ENCODE measurements around the gene NSF.

NSF gene

DNA sequence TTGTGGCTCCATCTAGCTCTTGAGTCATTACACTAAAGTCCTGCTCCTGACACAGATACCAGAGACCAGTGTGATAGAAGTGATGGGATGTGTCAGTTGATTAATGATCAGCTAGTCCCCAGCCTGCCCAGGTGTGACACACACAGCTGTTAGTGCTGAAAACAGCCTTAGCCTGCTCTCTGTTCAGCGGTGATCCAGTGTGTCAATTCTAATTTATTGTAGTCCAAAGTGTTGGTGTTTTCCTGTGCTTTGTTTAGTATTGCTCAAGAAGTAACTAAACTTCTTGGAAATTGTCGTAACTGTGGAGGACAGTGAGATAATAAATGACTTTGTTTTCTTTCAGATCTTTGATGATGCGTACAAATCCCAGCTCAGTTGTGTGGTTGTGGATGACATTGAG lies 135.7 kb downstream of the NSF start:
- H3K9me3 ChIP-seq (ENCODE audit: control insufficient read depth in 1 of 2, low read length in 2 of 2): no peaks in the 10 kb centered on the region
- no peak overlapping the region for H3K4me3 ChIP-seq (ENCODE audit: low read depth in 1 of 2, low read length in 2 of 2)
- H3K27me3 ChIP-seq (ENCODE audit: low read depth, low read length): no peaks in the 10 kb centered on the region
- no peak overlapping the region for H3K27ac ChIP-seq (ENCODE audit: low read length)
- no peaks in the 10 kb centered on the region for H3K4me1 ChIP-seq (ENCODE audit: control insufficient read depth in 1 of 2, insufficient read depth in 2 of 2, low read length in 2 of 2)
- H3K36me3 ChIP-seq (ENCODE audit: control insufficient read depth in 1 of 2, insufficient read depth in 2 of 2, low read length in 2 of 2): peaks cover 20 to 33% of the 10 kb centered on the region in 2 donors

GRCh38 chr17:46727572-46728348 lies 137.3 kb downstream of the NSF start:
- H3K4me3 ChIP-seq (ENCODE audit: low read depth in 1 of 2, low read length in 2 of 2): no peak overlapping the region
- H3K9me3 ChIP-seq (ENCODE audit: control insufficient read depth in 1 of 2, low read length in 2 of 2): no peaks in the 10 kb centered on the region
- peaks cover 15 to 32% of the 10 kb centered on the region in 2 donors for H3K36me3 ChIP-seq (ENCODE audit: control insufficient read depth in 1 of 2, insufficient read depth in 2 of 2, low read length in 2 of 2)

DNA sequence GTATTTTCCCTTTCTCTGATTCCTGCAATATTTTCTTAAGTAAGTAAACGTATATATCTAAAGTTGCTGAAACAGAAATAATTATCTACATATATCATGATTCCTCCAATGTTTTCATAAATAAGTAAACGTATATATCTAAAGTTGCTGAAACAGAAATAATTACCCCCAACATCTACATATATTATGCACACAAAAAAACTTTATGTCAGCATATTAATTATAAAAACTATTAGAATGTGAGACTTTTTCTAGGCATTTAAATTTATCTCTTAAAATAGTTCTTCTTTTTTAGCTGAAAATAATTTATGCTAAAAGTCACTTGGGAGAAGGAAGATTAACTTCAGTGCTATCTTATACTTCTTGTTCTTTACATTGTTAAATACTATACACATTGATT lies 139.6 kb downstream of the NSF start:
- Histone ChIP-seq H3K4me1 (ENCODE audit: control insufficient read depth in 1 of 2, insufficient read depth in 2 of 2, low read length in 2 of 2) (no peaks in the 10 kb centered on the region), H3K9me3 (ENCODE audit: control insufficient read depth in 1 of 2, low read length in 2 of 2) (no peaks in the 10 kb centered on the region), H3K27ac (ENCODE audit: low read length) (no peak overlapping the region), H3K4me3 (ENCODE audit: low read depth in 1 of 2, low read length in 2 of 2) (no peak overlapping the region), H3K27me3 (ENCODE audit: low read depth, low read length) (no peaks in the 10 kb centered on the region), H3K36me3 (ENCODE audit: control insufficient read depth in 1 of 2, insufficient read depth in 2 of 2, low read length in 2 of 2) (peaks cover 25 to 44% of the 10 kb centered on the region in 2 donors)

More at GRCh38 chr17:46727572-46728348, 137.3 kb downstream of the NSF start:
- Histone ChIP-seq H3K27ac (ENCODE audit: low read length) (no peak overlapping the region), H3K27me3 (ENCODE audit: low read depth, low read length) (no peaks in the 10 kb centered on the region), H3K4me1 (ENCODE audit: control insufficient read depth in 1 of 2, insufficient read depth in 2 of 2, low read length in 2 of 2) (no peaks in the 10 kb centered on the region)

DNA sequence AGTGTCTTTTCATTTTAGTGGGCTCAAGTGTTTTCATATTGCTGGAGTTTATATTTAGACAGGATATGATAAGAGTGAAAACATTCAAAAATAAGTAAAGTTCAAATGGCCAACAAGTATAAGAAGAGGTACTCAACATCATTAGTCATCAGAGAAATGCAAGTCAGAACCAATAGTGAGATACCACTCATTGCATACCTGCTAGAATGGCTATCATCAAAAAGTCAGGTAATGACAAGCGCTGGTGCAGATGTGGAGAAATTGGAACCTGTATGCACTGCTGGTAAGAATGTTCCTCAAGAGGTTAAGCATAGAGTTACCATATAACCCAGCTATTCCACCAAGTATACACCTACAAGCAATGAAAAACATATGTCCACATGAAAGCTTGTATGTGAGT lies 140.2 kb downstream of the NSF start:
- Histone ChIP-seq H3K27me3 (ENCODE audit: low read depth, low read length) (no peaks in the 10 kb centered on the region), H3K9me3 (ENCODE audit: control insufficient read depth in 1 of 2, low read length in 2 of 2) (no peaks in the 10 kb centered on the region), H3K36me3 (ENCODE audit: control insufficient read depth in 1 of 2, insufficient read depth in 2 of 2, low read length in 2 of 2) (peaks cover 25 to 44% of the 10 kb centered on the region in 2 donors), H3K4me1 (ENCODE audit: control insufficient read depth in 1 of 2, insufficient read depth in 2 of 2, low read length in 2 of 2) (no peaks in the 10 kb centered on the region), H3K4me3 (ENCODE audit: low read depth in 1 of 2, low read length in 2 of 2) (no peak overlapping the region), H3K27ac (ENCODE audit: low read length) (no peak overlapping the region)

- H3K36me3 ChIP-seq (ENCODE audit: control insufficient read depth in 1 of 2, insufficient read depth in 2 of 2, low read length in 2 of 2): peaks cover 25 to 44% of the 10 kb centered on the region in 2 donors
Observed at GRCh38 chr17:46732160-46732559, 141.7 kb downstream of the NSF start.

DNA sequence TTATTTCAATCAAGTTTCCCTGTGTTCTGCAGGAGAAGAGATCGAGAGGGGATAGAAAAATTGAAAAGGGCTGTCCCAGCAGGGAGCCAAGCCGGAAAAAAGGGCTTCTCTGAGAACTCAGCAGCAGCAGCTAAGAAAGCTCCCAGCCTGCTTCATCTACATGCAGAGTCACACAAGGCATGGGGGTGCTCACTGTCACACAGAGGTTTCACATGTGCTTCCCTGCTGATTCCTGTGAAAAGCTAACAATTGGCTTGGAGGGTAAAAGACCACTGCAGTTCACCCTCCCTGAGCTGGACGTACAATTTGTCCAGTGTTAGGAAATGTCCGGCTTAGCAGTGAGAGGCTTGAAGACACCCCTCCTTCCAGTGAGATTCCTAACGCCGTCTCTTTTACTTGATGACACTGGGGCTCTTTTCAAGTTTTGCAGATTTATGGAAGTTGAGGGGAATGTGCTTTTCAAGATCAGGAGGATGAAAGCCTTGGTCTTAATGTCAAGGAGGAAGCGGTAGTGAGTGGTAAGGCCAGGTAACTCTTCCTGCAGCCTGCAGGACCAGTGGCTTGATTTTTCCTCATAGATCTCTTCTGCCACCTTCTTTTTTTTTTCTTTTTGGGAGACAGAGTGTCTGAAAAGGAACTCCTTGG lies 142.4 kb downstream of the NSF start:
- no peak overlapping the region for H3K27ac ChIP-seq (ENCODE audit: low read length)
- H3K4me3 ChIP-seq (ENCODE audit: low read depth in 1 of 2, low read length in 2 of 2): no peak overlapping the region
- peaks cover 25 to 36% of the 10 kb centered on the region in 2 donors for H3K36me3 ChIP-seq (ENCODE audit: control insufficient read depth in 1 of 2, insufficient read depth in 2 of 2, low read length in 2 of 2)
- no peaks in the 10 kb centered on the region for H3K4me1 ChIP-seq (ENCODE audit: control insufficient read depth in 1 of 2, insufficient read depth in 2 of 2, low read length in 2 of 2)
- H3K27me3 ChIP-seq (ENCODE audit: low read depth, low read length): no peaks in the 10 kb centered on the region
- no peaks in the 10 kb centered on the region for H3K9me3 ChIP-seq (ENCODE audit: control insufficient read depth in 1 of 2, low read length in 2 of 2)

More at GRCh38 chr17:46732160-46732559, 141.7 kb downstream of the NSF start:
- Histone ChIP-seq H3K4me1 (ENCODE audit: control insufficient read depth in 1 of 2, insufficient read depth in 2 of 2, low read length in 2 of 2) (no peaks in the 10 kb centered on the region), H3K27ac (ENCODE audit: low read length) (no peak overlapping the region), H3K9me3 (ENCODE audit: control insufficient read depth in 1 of 2, low read length in 2 of 2) (no peaks in the 10 kb centered on the region), H3K27me3 (ENCODE audit: low read depth, low read length) (no peaks in the 10 kb centered on the region), H3K4me3 (ENCODE audit: low read depth in 1 of 2, low read length in 2 of 2) (no peak overlapping the region)

DNA sequence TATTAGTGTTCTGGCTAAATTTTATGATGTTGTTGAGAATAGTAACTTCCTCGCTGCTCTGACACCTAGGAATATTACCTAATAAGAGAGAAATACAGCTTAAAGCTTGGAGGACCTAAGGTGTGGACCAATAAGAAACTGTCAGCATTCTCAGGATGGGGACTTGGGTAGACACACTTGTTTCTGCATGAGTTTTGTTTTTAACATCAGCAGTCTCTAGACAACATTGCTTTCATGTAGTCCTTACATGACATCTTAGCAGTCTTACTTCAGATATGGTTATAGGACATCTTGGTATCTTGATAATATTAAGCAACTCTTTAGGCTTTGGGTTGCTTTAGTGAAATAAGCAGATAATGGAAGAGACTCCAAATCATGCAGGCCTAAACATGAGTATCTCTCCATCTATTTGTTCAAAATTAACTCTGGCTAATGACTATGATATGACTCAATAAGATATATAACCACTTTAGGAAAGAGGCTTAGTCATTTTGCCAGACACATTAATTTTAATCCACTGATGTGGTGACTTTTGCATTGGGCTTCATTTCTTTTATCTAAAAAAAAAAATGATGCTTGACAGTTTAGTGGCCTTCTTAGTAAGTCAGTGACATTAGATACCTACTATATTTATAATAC lies 143.5 kb downstream of the NSF start:
- Histone ChIP-seq H3K27me3 (ENCODE audit: low read depth, low read length) (no peaks in the 10 kb centered on the region), H3K27ac (ENCODE audit: low read length) (no peak overlapping the region), H3K4me1 (ENCODE audit: control insufficient read depth in 1 of 2, insufficient read depth in 2 of 2, low read length in 2 of 2) (no peaks in the 10 kb centered on the region)

DNA sequence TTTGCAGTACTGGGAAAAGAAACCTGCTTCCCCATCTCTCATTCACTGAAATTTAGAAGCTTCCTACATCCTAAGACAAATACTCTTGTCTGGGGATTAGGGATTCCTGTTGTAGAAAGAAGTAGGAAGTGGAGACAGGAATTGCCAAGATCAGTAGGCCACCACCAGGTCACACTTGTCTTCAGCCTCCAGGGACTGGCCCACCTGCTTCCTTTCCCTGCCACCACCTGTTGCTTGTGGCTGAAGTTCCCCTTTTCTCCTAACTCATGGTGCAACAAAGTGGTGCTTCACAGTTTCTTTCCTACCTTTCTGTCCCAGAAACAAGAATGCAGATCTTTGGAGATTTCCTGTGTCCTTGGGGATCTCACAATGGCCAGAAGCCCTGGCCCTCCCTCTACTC lies 145.6 kb downstream of the NSF start:
- H3K27me3 ChIP-seq (ENCODE audit: low read depth, low read length): no peaks in the 10 kb centered on the region
- no peak overlapping the region for H3K4me3 ChIP-seq (ENCODE audit: low read depth in 1 of 2, low read length in 2 of 2)
- H3K4me1 ChIP-seq (ENCODE audit: control insufficient read depth in 1 of 2, insufficient read depth in 2 of 2, low read length in 2 of 2): no peaks in the 10 kb centered on the region
- no peaks in the 10 kb centered on the region for H3K9me3 ChIP-seq (ENCODE audit: control insufficient read depth in 1 of 2, low read length in 2 of 2)
- no peak overlapping the region for H3K27ac ChIP-seq (ENCODE audit: low read length)
- H3K36me3 ChIP-seq (ENCODE audit: control insufficient read depth in 1 of 2, insufficient read depth in 2 of 2, low read length in 2 of 2): peaks cover 10 to 17% of the 10 kb centered on the region in 2 donors

More for the DNA sequence above, 143.5 kb downstream of the NSF start:
- Histone ChIP-seq H3K36me3 (ENCODE audit: control insufficient read depth in 1 of 2, insufficient read depth in 2 of 2, low read length in 2 of 2) (peaks cover 23 to 30% of the 10 kb centered on the region in 2 donors), H3K4me3 (ENCODE audit: low read depth in 1 of 2, low read length in 2 of 2) (no peak overlapping the region), H3K9me3 (ENCODE audit: control insufficient read depth in 1 of 2, low read length in 2 of 2) (no peaks in the 10 kb centered on the region)

DNA sequence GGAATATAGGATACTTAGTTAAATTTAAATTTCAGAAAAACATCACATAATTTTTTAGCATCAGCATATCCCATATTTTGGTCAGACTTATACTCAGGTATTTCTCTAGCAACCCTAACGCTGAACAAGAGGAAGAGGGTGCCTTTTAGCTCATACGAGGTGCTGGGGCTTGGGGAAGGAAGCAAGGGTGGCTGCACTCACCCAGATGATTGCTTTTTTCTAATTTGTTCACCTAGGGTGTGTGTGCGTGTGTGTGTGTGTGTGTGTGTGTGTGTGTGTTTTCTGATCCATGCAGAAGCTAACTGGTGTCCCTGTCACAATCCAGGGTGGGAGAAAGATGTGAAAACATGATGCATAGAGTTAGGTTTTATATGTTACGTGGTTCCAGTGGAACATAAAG lies 146.9 kb downstream of the NSF start:
- Histone ChIP-seq H3K9me3 (ENCODE audit: control insufficient read depth in 1 of 2, low read length in 2 of 2) (no peaks in the 10 kb centered on the region), H3K27ac (ENCODE audit: low read length) (no peak overlapping the region), H3K27me3 (ENCODE audit: low read depth, low read length) (no peaks in the 10 kb centered on the region), H3K4me3 (ENCODE audit: low read depth in 1 of 2, low read length in 2 of 2) (no peak overlapping the region), H3K36me3 (ENCODE audit: control insufficient read depth in 1 of 2, insufficient read depth in 2 of 2, low read length in 2 of 2) (peaks cover 10 to 16% of the 10 kb centered on the region in 2 donors), H3K4me1 (ENCODE audit: control insufficient read depth in 1 of 2, insufficient read depth in 2 of 2, low read length in 2 of 2) (no peaks in the 10 kb centered on the region)

- H3K36me3 ChIP-seq (ENCODE audit: control insufficient read depth in 1 of 2, insufficient read depth in 2 of 2, low read length in 2 of 2): peaks cover 2 to 6% of the 10 kb centered on the region in 2 donors
- no peaks in the 10 kb centered on the region for H3K4me1 ChIP-seq (ENCODE audit: control insufficient read depth in 1 of 2, insufficient read depth in 2 of 2, low read length in 2 of 2)
- H3K9me3 ChIP-seq (ENCODE audit: control insufficient read depth in 1 of 2, low read length in 2 of 2): no peaks in the 10 kb centered on the region
- no peak overlapping the region for H3K4me3 ChIP-seq (ENCODE audit: low read depth in 1 of 2, low read length in 2 of 2)
- H3K27me3 ChIP-seq (ENCODE audit: low read depth, low read length): no peaks in the 10 kb centered on the region
- H3K27ac ChIP-seq (ENCODE audit: low read length): no peak overlapping the region
Observed at GRCh38 chr17:46738544-46738943, 148.1 kb downstream of the NSF start.

- Histone ChIP-seq H3K36me3 (ENCODE audit: control insufficient read depth in 1 of 2, insufficient read depth in 2 of 2, low read length in 2 of 2) (no peaks in the 10 kb centered on the region), H3K9me3 (ENCODE audit: control insufficient read depth in 1 of 2, low read length in 2 of 2) (no peaks in the 10 kb centered on the region), H3K4me1 (ENCODE audit: control insufficient read depth in 1 of 2, insufficient read depth in 2 of 2, low read length in 2 of 2) (no peaks in the 10 kb centered on the region), H3K27me3 (ENCODE audit: low read depth, low read length) (no peaks in the 10 kb centered on the region), H3K4me3 (ENCODE audit: low read depth in 1 of 2, low read length in 2 of 2) (no peak overlapping the region), H3K27ac (ENCODE audit: low read length) (no peak overlapping the region)
Observed at GRCh38 chr17:46739982-46740381, 149.5 kb downstream of the NSF start.

Measured in muscle layer of duodenum (tissue), 2 donors.